A204.1 (cell line): ENCODE measurements around the gene PKHD1.

Source experiments
- FAIRE-seq: peaks from 2 replicates; lab custom pipeline; 2012; peaks lifted over from hg19 to GRCh38; lab: Jason Lieb, UNC

The PKHD1 gene

DNA sequence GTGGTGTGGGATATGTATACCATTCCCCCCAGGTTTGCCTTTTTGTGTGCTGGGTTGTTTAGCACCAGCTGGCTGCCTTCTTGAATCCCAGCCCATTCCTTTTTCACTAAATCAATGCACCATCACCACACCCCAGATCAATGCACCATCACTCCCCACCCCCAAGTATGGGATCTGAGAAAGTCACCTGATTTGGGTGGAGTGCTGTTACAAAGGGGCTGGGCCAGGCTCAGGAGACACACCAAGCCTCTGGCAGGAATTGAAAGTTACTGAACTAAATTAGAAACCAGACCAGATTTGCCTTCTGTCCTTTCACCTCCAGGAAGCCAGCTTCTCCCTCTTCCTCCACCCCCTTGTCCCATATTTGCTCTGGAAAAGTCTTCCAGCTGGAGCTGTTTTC lies 19.6 kb upstream of the PKHD1 start:
- no peak for FAIRE-seq

DNA sequence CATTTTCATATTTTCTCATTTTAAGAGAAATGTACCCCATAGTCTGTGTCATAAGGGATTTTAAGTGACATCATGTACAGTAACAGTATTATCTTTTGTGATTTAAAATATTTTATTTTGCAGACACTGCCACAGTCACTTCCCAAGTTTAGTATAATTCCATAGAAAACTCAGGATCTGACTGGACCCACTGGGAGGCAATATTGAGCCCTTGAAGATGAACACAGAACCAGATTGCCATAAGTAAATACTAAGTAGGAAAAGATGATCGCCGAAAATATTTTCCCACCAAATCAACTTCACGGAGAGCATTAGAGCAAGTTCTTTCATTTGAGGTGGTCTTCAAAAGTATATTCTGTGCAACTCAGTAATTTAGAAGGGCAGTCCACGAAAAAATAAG lies 17.6 kb upstream of the PKHD1 start:
- no peak for FAIRE-seq

DNA sequence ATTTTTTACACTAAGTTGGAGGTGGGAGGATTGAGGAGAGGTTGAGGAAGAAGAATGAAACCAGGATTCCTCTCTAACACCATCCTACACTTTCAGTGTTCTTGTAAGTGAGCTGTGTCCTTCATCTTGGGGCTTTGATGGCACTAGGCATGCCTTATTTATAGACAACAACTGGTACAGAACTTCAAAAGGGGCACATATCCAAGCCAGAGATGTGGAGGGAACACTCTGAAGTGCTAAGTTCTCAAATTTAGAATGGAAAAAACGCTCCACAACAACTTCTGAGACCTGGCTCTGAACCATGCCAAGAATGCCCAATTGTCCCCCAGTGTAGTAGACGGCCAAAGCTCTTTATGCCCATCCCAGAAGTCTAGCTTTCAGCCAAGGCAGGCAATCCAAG lies 16.2 kb upstream of the PKHD1 start:
- no peak for FAIRE-seq

DNA sequence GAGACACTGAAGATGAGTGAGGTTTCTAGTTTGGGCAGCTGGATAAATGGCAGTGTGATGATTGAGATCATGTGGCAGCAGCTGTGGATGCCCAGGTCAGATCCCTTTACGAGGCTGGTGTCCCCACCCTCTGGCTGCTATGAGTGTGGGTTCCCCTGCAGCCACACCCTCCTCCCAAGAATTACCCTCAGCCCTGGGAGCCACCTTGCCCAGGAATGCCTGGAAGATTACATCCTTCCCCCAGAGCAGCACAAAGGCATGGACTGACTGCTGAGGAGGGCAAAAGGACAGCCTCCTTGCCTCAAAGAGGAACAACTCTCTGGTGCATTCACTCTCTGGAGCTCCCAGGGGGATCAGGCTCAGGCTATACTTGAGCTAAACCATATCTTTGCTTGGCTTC lies 15.0 kb upstream of the PKHD1 start:
- FAIRE-seq, result no peak

DNA sequence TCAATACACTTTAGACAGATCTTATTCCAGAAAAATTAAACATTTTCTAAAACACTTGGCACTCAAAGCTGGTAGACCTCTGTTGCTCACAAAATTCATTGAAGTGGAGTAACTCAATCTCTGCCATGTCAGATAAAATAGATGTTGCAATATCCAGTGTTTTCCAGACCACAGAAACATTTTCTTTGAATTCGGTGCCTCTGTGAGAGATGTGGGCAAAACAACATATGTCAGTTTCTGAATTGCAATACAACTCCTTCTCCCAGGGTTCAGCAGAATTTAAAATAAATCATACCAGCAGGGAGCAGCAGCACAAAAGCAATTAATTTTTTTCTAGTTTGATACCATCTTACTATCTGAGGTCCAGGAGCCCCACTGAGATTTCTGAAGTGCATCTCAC lies 11.3 kb upstream of the PKHD1 start:
- FAIRE-seq, result no peak

DNA sequence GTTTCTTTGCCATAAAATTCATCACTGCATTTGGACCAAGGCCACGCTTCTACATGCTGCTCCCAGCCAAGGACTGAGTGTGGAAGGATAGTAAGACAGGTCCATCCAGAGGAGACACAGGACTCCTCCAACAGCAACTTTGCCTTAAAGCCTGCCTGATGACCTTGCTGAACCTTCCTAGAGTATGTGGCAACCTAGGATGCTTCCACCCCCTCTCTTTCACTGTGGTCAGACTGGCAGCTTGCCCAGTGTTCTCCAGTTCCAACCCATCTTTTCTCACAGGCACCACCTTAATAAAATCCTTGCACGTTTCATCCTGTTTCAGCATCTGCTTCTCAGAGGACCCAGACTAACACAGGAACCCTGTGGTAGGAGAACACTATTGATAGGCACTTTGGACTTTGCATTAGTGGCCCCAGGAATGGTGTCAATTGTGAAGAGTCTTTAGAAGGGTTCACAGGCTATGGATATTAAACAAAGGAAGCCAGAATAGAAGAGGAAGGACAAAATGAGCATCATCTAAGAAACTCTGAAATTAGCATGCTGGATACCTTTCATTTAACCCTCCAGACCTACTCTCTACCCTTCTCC lies 2.4 kb upstream of the PKHD1 start:
- FAIRE-seq, result no peak

DNA sequence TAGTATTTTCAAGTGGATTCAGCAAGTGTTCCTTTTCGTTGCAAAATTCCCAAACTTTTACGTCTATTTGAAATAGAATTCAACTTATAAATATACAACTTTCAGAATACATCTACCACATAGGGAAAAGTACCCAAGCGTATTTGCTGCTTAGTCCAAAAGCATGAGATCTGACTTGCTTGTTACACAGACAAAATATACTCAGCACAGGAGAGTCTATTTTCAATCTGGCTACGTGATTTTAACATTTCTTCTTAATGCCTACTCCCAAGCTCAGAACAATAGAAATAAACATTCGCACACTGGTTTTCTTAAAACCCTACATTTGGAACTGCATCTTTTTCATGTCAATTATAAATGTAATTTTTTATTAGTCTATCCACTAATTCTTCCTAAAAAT lies 672 bp downstream of the PKHD1 start:
- FAIRE-seq, result no peak

DNA sequence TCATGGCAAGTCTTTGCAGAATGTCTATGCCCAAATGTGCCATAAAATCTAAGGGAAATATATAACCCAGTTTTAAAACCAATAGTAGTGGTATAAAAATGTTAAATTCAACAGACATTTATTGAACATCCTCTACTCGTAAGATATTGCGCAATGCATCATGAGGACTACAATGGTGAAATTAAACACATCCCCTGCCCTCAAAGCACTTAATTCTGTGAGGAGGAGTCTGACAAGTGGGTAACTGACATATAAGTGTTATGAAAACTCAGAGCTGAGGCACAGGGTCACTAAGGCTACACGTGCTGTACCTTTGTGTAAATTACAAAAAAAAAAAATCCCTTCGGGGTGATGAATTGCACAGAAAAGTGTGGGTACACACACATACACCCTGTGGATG lies 6.2 kb downstream of the PKHD1 start:
- FAIRE-seq, result no peak

DNA sequence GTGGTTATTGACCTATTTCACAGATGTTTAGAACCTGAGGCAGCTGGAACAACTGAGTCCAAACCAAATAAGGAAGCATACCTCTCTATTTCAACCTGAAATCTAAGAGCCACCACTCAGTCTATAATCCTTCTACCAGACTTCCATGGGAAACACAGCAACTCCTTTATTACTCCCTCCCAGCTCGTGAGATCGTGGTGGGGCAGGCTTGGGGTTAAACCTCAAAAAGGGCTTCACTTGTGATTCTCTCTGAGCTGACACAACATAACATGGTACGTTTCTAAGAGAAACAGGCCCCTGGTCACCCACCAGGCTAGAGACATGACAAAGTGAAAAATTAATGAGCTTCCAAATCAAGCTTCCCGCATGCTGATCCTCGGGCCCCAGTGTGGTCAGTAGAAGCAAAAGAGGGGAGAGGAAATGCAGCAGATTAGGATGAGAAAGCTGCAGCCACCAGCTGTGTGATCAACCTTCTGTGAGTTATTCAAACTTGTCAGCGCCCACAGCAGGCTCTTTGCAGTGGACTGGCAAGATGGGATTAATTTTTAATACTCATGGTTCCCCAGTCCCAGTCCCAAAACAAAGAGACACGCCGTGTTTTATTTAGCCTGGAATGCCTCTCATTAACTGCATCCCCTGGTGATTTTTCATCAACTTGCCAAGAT lies 9.3 kb downstream of the PKHD1 start:
- FAIRE-seq, result no peak

DNA sequence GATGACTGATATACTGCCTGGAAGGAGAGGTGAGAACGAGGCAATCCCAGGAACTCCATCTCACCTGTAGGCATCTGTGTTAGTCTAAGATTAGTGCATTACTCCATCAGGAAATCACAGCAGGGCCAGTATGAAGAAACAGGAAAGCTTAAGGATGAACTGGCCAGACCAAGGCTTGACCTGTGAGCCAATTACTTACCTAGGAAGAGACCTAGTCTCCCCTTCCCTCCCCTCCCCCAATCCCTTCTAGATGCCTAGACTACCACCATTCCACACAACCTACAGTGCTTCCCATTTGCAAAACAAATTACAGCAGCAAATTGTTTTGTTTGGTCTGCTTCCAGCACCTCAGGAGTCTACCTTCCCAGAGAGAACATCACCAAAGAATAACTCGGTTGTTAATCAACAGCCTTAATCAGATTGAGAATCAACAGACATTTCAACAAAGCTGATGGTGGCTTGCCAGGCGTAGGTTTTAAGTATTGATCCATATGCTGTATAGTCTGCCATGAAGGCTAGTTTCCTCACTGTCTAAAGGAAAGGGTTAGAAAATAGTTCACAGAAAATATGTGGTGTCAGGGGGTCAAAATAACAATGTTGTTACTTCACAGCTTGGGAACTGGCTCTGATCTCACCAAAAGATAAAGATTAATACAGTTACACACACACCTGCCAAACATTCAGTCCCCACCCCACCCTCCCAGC lies 10.1 kb downstream of the PKHD1 start:
- FAIRE-seq, result no peak

DNA sequence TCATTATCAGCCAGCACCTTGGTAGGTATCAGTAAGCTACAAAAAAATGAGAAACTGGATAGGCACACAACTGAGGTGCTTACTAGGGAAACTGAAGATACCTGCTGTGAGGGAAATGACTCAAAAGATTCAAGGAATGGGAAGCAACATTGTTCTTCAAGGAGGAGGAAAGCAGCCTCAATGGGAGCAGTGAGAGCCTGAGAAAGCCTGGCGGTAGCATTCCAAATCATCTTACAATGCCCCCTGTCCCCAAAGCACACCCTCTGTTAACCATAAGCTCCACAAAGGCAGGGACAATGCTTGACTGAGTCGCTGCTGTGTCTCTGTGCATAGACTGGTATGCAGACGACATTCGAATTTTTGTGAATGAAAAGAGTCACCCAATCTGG lies 10.6 kb downstream of the PKHD1 start:
- no peak for FAIRE-seq

DNA sequence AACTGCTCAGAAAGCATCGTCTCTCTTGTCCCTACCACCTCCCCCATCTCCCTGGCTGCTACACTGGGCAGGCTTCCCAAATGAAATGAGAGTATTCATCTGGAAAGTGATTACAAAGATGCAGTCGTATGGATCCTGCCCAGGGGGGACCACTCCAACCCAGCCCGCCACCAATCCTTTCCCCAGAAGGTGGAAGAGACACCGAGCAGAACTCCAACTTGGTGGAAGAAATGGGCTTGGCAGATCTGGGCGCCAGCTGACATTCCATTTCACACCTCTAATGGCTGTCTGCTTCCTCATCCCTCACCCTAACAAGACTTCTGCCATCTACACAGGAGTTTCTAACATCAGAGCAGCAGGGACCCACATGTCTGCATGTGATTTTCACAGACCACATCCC lies 12.7 kb downstream of the PKHD1 start:
- no peak for FAIRE-seq

DNA sequence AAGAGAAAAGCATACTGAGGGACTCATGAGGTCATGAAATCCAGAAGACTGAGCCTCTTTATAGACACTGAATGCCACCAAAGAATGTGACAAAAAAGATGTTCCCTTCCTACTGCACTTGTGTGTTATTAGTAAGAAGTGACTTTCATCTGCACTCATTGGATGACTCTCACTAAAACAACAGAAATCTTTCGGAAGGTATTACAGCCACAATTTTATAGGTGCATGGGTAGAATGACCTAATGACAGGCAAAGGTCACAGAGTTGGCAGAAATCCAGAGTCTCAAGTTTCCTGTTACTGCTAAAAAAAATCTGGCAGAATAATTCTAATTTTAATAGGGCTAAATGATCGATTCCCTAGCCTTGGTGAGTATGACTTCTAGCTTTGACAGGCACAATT lies 13.3 kb downstream of the PKHD1 start:
- FAIRE-seq, result no peak

DNA sequence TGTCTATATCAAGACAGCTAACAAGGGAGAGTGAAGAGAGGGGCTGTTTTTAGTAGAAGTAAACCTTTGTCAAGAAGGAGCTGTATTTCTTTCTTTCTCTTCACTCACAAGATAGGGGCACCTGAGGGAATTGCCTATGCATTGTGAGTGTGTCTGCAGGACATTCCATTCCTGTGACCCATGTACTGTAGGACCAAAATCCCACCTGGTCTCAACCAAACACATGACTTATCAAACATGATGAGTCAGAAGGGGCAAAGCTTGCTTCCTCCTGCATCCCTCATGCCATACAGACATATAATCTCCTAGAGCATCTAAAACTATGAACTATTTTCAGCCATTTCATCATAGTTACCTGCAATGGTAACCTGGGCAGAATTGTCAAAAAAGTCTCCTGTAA lies 21.8 kb downstream of the PKHD1 start:
- FAIRE-seq, result no peak

DNA sequence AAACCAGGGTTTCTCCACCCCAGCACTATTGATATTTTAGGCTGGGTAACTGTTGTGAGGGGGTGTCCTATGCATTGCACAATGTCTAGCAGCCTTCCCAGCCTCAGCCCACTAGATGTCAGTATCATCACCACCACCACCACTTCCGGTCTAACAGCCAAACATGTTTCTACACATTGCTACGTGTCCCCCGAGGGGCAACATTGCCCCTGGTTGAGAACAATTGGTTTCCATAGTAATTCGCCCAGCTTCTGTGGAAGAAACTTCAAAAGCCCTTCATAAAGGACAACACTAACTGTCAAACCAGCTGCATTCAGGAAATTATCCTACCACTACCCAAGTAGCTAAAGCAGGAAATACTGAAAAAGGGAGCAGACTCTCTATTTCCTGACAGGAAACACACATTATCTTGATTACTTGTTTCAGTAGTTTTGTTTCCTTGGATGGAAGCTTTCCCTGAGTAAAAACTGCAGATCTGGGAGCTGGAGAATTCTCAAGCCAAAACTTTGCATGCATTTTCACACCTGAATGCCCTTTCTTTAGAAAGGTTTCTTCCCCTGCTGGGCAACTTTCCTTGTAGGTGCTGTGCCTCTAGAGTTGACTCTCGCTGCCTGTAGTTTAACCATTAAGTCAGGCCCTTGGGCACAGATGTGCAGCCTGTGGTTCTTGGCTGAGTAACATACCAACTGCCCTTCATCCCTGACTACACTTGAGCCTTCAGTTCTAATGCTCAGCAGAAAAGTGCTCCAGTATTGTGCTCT lies 23.6 kb downstream of the PKHD1 start:
- no peak for FAIRE-seq

DNA sequence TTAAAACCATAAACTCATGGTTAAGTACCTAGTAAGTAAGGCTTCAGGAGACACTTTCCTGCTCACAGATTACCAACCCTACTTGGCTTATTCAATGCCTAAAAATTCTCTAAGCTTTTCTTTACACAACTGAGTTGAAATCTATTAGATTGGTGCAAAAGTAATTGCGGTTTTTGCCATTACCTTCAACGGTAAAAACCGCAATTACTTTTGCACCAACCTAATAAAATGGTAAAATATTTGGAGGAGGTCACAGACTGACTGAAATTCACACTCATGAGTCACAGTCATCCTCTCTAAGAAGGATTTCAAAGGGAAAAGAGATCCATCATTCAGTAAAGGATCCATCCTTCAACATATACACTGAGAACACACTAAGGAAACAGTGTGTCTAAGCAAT lies 25.9 kb downstream of the PKHD1 start:
- FAIRE-seq, result no peak

DNA sequence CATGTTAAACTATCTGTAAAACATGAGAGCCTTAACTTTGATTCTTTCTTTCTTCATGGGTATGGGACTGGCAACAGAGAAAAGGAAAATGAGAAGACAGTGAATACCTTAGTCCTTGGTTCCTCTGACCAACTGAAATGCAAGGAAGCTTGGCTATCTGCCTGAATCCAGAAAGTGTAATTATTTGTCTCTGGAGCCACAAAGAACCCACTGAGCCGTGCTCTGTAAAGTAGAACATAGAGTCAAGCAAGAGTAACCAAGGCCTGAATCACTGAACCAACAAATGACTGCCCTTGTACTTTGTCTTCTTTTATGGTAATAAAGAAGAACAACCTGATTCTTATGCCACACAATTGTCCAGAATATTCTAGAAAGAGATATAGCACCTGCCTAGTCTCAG lies 27.6 kb downstream of the PKHD1 start:
- FAIRE-seq, result no peak

DNA sequence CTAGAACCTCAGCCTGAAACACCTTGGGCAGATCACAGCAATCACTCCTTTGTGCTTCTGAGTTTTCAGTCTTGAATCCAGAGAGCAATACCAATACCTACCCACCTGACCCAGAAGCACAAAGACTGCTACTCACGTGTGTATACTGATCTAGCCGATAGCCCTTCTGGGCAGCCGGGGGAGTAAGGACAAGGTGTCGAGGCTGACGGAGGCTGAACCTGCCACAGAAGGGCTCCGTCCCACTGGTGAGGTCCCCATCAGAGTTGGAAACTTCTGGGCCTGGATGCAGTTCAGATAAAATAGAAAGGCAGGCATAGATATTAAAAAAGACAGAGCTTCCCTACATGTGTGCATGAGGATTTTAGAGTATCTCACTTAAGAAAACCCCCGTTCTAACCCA lies 32.0 kb downstream of the PKHD1 start:
- no peak for FAIRE-seq

DNA sequence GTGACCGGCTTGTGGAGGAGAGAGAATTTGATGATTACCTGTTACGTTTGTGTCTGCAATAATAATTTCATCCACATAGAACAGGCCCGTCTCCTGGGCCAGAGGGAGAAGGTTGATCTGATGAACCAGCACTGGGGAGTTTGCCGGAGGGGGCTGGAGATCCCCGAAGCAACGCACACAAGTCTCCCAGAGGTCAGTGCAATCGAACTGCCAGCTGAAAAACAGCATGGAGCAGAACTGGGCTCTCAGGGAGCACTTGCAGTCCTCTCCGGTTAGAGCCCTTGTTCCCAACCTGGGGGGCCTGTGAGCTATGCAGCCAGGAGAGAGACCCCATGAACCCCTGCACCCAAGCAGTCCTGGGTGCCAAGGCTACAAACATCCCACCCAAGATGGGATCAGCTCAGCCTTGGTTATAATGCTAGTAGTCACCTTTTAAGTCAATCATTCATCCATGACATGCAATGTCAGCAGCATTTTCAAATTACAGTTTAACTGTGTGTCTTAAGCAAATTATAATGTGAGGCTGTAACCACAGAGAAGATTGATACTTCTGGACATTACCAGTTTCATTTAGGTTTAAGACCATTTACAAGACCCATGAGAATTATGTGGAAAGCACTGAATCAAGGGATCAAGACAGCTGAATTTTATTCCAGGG lies 34.2 kb downstream of the PKHD1 start:
- no peak for FAIRE-seq

DNA sequence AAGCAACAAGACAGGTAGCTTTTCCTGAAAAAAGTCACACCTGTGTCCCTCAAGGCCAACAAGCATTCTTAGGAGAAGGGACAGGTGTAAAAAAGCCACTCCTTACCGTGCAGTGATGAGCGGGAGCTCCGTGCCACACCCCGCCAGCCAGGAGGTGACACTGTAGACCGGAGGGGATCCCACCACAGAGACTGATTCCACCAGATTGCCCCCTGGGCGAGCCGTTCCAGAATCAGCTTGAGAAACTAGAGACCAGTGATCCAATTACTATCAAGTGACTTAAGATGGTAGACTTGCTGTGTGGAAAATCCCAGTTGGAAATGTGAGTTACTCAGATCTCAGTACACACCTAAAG lies 37.4 kb downstream of the PKHD1 start:
- FAIRE-seq, result no peak

DNA sequence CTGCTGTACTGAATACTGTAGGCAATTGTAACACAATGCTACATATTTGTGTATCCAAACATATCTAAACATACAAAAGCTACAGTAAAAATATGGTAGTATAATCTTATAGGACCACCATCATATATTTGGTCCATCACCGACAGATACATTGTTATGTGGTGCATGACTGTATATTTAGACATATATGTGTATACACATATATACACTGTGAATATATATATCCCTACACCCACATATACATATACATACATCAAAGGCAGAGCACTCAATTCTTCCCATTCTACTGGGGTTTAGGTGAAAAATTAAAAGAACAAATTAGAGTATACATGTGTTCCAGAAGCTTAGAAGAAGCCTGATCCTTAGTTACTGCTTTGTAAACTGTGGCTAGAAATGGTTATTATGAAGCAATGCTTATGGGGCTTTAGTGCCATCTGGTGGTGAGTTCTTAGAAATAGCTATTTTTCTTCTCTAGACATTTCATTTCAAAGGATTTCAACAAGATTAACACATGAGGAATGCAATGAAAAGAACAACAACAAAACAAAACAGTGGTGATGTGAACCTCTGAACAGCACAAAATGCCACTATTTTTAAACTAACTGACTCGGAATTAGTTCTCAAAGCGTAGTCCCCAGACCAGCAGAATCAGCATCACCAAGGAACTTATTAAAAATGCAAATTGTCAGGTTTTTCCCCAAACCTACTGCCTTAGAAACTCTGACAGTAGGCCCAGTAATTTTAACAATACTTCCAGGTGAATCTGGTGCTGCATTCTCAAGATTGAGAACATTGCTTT lies 38.0 kb downstream of the PKHD1 start:
- FAIRE-seq, result peak; percentile 94

DNA sequence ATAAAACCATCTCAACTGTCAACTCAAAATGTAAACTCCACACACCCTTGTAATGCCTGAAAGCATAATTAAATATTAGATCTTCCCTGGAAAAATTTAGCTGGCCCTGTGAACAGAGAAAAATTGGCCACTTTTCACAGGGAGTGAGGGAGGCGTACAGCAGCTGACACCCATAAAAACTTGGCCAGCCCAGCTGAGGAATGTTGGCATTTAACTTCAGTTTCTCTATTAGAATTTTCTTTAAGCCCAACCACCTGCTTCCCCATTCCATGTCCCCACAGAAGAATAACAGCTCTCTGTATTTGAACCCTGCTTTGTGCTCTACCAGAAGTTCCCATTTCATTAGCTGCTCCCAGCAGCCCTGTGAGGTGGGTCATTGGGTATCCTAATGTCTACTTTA lies 41.0 kb downstream of the PKHD1 start:
- FAIRE-seq, result no peak
